Activated CD4-positive, alpha-beta T cell treated with anti-CD3 and anti-CD28 coated beads, Interleukin-2, amount 10 ng/mL, durations not matched to agents 7 days and 5 days (primary cell): Measurements from ENCODE around the gene PRMT3. TPM values are rescaled to one million over a fixed set of nuclear protein-coding genes. Genes with fewer than 3 reads are reported as not detected.
"Not testable (repeated sequence)": the region's sequence is repeated elsewhere in the genome, so short reads cannot be mapped to it uniquely, and the experiment has no call there.

Experiments
- CTCF ChIA-PET: fragments of 350-600 bp; sonication (Branson Sonifier 250); formaldehyde crosslinking; loops from one replicate; lab custom pipeline; 2021; ENCODE audit warnings: antibody characterized with exemption; lab: Charles Lee
- POLR2A ChIA-PET: fragments of 350-600 bp; sonication (Branson Sonifier 250); formaldehyde crosslinking; loops from one replicate; lab custom pipeline; 2021; ENCODE audit warnings: antibody characterized with exemption; lab: Charles Lee
- DNase-seq: peaks from one replicate; pipeline ENCODE4 v3.0.0-alpha.2; 2020
- H3K27ac Mint-ChIP-seq: one replicate; pipeline ENCODE4 v1.8.0; 2021; ENCODE audit warnings: mild to moderate bottlenecking, moderate library complexity, mixed read lengths
- H3K27me3 Mint-ChIP-seq: one replicate; pipeline ENCODE4 v1.8.0; 2021; ENCODE audit warnings: mixed read lengths
- H3K36me3 Mint-ChIP-seq: one replicate; pipeline ENCODE4 v1.8.0; 2021; ENCODE audit warnings: low read depth, mixed read lengths
- H3K4me1 Mint-ChIP-seq: one replicate; pipeline ENCODE4 v1.8.0; 2021; ENCODE audit warnings: mixed read lengths
- H3K4me3 Mint-ChIP-seq: one replicate; pipeline ENCODE4 v1.8.0; 2021; ENCODE audit warnings: mild to moderate bottlenecking, moderate library complexity, mixed read lengths
- H3K9me3 Mint-ChIP-seq: one replicate; pipeline ENCODE4 v1.8.0; 2021; ENCODE audit warnings: mixed read lengths
- total RNA-seq, 2 experiments: library from RNA; stranded (reverse); gene quantifications; one replicate each; pipeline ENCODE4 v1.2.3, GENCODE V29; 2021

PRMT3 gene
- total RNA-seq, 2 experiments from 2014 or later = 16.9 to 18.5 TPM

GRCh38 chr11:20363500-20364340 lies 23.8 kb upstream of the PRMT3 start, which contains the start of gene HTATIP2:
Gene HTATIP2 (plus strand): TSS chr11:20363714. CDS start chr11:20364238, 524 bp downstream.
- Mint-ChIP-seq H3K4me1 (peaks cover 72% of the 10 kb centered on the region), H3K4me3 (peak within 1 kb of the TSS; percentile 79), H3K27ac (peak within 1 kb of the TSS; percentile 95), H3K27me3 (no peaks in the 10 kb centered on the region), H3K36me3 (peaks cover 42% of the 10 kb centered on the region), H3K9me3 (peaks cover 10% of the 10 kb centered on the region)
- POLR2A ChIA-PET = no interaction called here
- CTCF ChIA-PET = interaction anchor here (0.8 to 2.0 kb wide), 7 partner anchors 8 to 20 kb away, joined by 3 to 8 read pairs (median 3); no protein-coding TSS in a partner anchor
- DNase-seq = peak; percentile 71

- peak overlapping the region; percentile 79 for H3K4me3 Mint-ChIP-seq
- DNase-seq = no peak
- H3K27ac Mint-ChIP-seq = peak overlapping the region; percentile 92
- POLR2A ChIA-PET = no interaction called here
- H3K4me1 Mint-ChIP-seq = peaks cover 75% of the 10 kb centered on the region
- H3K9me3 Mint-ChIP-seq = peaks cover 10% of the 10 kb centered on the region
- no peaks in the 10 kb centered on the region for H3K27me3 Mint-ChIP-seq
- CTCF ChIA-PET = interaction anchor here (0.8 to 2.0 kb wide), 7 partner anchors 8 to 19 kb away, joined by 3 to 8 read pairs (median 3); no protein-coding TSS in a partner anchor
- H3K36me3 Mint-ChIP-seq = peaks cover 46% of the 10 kb centered on the region
Observed at GRCh38 chr11:20364341-20364792, 23.1 kb upstream of the PRMT3 start.

- peak overlapping the region; percentile 79 for H3K4me3 Mint-ChIP-seq
- peaks cover 51% of the 10 kb centered on the region for H3K36me3 Mint-ChIP-seq
- H3K9me3 Mint-ChIP-seq, H3K27ac Mint-ChIP-seq, CTCF ChIA-PET, H3K27me3 Mint-ChIP-seq, POLR2A ChIA-PET, DNase-seq: not testable (repeated sequence)
- H3K4me1 Mint-ChIP-seq = peaks cover 70% of the 10 kb centered on the region
Observed at GRCh38 chr11:20365465-20365864, 22.1 kb upstream of the PRMT3 start.

GRCh38 chr11:20367313-20367948 lies 20.1 kb upstream of the PRMT3 start:
- Mint-ChIP-seq H3K27ac (no peak overlapping the region), H3K4me1 (peaks cover 58% of the 10 kb centered on the region), H3K36me3 (peaks cover 54% of the 10 kb centered on the region), H3K4me3 (no peak overlapping the region), H3K9me3 (no peaks in the 10 kb centered on the region), H3K27me3 (no peaks in the 10 kb centered on the region)
- ChIA-PET POLR2A (no interaction called here), CTCF (interaction anchor here (1.0 kb wide), 1 partner anchor 12 kb away, joined by 3 read pairs; no protein-coding TSS in a partner anchor)
- DNase-seq = no peak

GRCh38 chr11:20368438-20368837 lies 19.1 kb upstream of the PRMT3 start:
- H3K27ac Mint-ChIP-seq = no peak overlapping the region

GRCh38 chr11:20369826-20370225 lies 17.7 kb upstream of the PRMT3 start:
- POLR2A ChIA-PET = no interaction called here
- H3K4me1 Mint-ChIP-seq = peaks cover 46% of the 10 kb centered on the region

More at GRCh38 chr11:20368438-20368837, 19.1 kb upstream of the PRMT3 start:
- Mint-ChIP-seq H3K4me1 (peaks cover 48% of the 10 kb centered on the region), H3K36me3 (peaks cover 57% of the 10 kb centered on the region), H3K9me3 (no peaks in the 10 kb centered on the region), H3K27me3 (no peaks in the 10 kb centered on the region), H3K4me3 (no peak overlapping the region)
- CTCF ChIA-PET = interaction anchor here (0.5 to 0.8 kb wide), 2 partner anchors 13 to 250 kb away, joined by 3 to 4 read pairs; no protein-coding TSS in a partner anchor
- no peak for DNase-seq
- POLR2A ChIA-PET = no interaction called here

GRCh38 chr11:20372081-20372626 lies 15.4 kb upstream of the PRMT3 start:
- Mint-ChIP-seq H3K4me1 (peaks cover 27% of the 10 kb centered on the region), H3K27ac (no peak overlapping the region), H3K4me3 (no peak overlapping the region), H3K9me3 (no peaks in the 10 kb centered on the region), H3K36me3 (peaks cover 62% of the 10 kb centered on the region), H3K27me3 (no peaks in the 10 kb centered on the region)
- POLR2A ChIA-PET = no interaction called here
- CTCF ChIA-PET = interaction anchor here (0.9 to 2.1 kb wide), 3 partner anchors 8 to 25 kb away, joined by 3 to 5 read pairs (median 3); partner anchors contain the start of gene HTATIP2
- no peak for DNase-seq

More at GRCh38 chr11:20369826-20370225, 17.7 kb upstream of the PRMT3 start:
- no peak for DNase-seq
- Mint-ChIP-seq H3K36me3 (peaks cover 68% of the 10 kb centered on the region), H3K9me3 (no peaks in the 10 kb centered on the region), H3K4me3 (no peak overlapping the region), H3K27me3 (no peaks in the 10 kb centered on the region), H3K27ac (no peak overlapping the region)
- CTCF ChIA-PET = interaction anchor here (0.9 kb wide), 1 partner anchor 9 kb away, joined by 3 read pairs; no protein-coding TSS in a partner anchor

GRCh38 chr11:20373147-20373546 lies 14.4 kb upstream of the PRMT3 start:
- CTCF ChIA-PET = interaction anchor here (0.9 kb wide), 1 partner anchor 9 kb away, joined by 3 read pairs; the partner anchor contains the start of gene HTATIP2
- peaks cover 55% of the 10 kb centered on the region for H3K36me3 Mint-ChIP-seq
- DNase-seq = no peak
- no peaks in the 10 kb centered on the region for H3K27me3 Mint-ChIP-seq
- no peaks in the 10 kb centered on the region for H3K9me3 Mint-ChIP-seq
- POLR2A ChIA-PET = no interaction called here
- no peak overlapping the region for H3K4me3 Mint-ChIP-seq
- H3K27ac Mint-ChIP-seq = no peak overlapping the region
- H3K4me1 Mint-ChIP-seq = peaks cover 20% of the 10 kb centered on the region

- ChIA-PET POLR2A (no interaction called here), CTCF (interaction anchor here (1.0 to 1.6 kb wide), 3 partner anchors 10 to 24 kb away, joined by 3 to 4 read pairs (median 3); partner anchors contain the start of gene HTATIP2)
- no peak for DNase-seq
- H3K4me1 Mint-ChIP-seq = peaks cover 14% of the 10 kb centered on the region
- no peaks in the 10 kb centered on the region for H3K9me3 Mint-ChIP-seq
- peaks cover 50% of the 10 kb centered on the region for H3K36me3 Mint-ChIP-seq
- H3K27me3 Mint-ChIP-seq = no peaks in the 10 kb centered on the region
- H3K4me3 Mint-ChIP-seq = no peak overlapping the region
- no peak overlapping the region for H3K27ac Mint-ChIP-seq
Observed at GRCh38 chr11:20373568-20374209, 13.8 kb upstream of the PRMT3 start.

GRCh38 chr11:20374741-20375300 lies 12.7 kb upstream of the PRMT3 start:
- ChIA-PET CTCF (interaction anchor here (0.5 to 1.6 kb wide), 4 partner anchors 10 to 1776 kb away, joined by 3 to 4 read pairs (median 4); partner anchors contain the start of gene HTATIP2), POLR2A (no interaction called here)
- DNase-seq = no peak
- H3K27me3 Mint-ChIP-seq = no peaks in the 10 kb centered on the region
- peaks cover 49% of the 10 kb centered on the region for H3K36me3 Mint-ChIP-seq
- H3K9me3 Mint-ChIP-seq = no peaks in the 10 kb centered on the region
- H3K4me3 Mint-ChIP-seq = no peak overlapping the region
- no peak overlapping the region for H3K27ac Mint-ChIP-seq
- peaks cover 10% of the 10 kb centered on the region for H3K4me1 Mint-ChIP-seq

GRCh38 chr11:20376162-20376730 lies 11.3 kb upstream of the PRMT3 start:
- peaks cover 40% of the 10 kb centered on the region for H3K36me3 Mint-ChIP-seq
- H3K4me1 Mint-ChIP-seq = peaks cover 8% of the 10 kb centered on the region
- no peak for DNase-seq
- no peak overlapping the region for H3K27ac Mint-ChIP-seq
- ChIA-PET CTCF (interaction anchor here (1.1 kb wide), 1 partner anchor 11 kb away, joined by 3 read pairs; no protein-coding TSS in a partner anchor), POLR2A (no interaction called here)
- H3K4me3 Mint-ChIP-seq = no peak overlapping the region
- no peaks in the 10 kb centered on the region for H3K27me3 Mint-ChIP-seq
- H3K9me3 Mint-ChIP-seq = no peaks in the 10 kb centered on the region
